SH-SY5Y (cell line): ENCODE data around the gene LPIN2.

Experiments used
- GATA2 ChIP-seq: IDR thresholded peaks from 2 replicates; pipeline ENCODE4 v1.6.1; 2011; ENCODE audit warnings: mild to moderate bottlenecking, low read depth, low read length
- GATA3 ChIP-seq: IDR thresholded peaks from 2 replicates; pipeline ENCODE4 v1.6.1; 2011; ENCODE audit warnings: low read depth, mild to moderate bottlenecking, low read length, moderate library complexity

- TF ChIP-seq GATA2 (no peak), GATA3 (no peak)
Observed at GRCh38 chr18:2987876-2988790, 24.8 kb downstream of the LPIN2 start.
